OCI-LY7 (cell line): Measurements from ENCODE around the gene CSTF2. TPM values are rescaled to one million over a fixed set of nuclear protein-coding genes. Genes with fewer than 3 reads are reported as not detected.

ENCODE experiments used
- BruUV-seq: library from RNA; stranded (reverse); fragments of 400-500 nt; replicated peaks from 2 replicates; lab custom pipeline; 2021; lab: Mats Ljungman, UMichigan
- CTCF ChIA-PET: fragments of 300-600 bp; sonication (Branson Sonifier 250); formaldehyde crosslinking; loops from one replicate; lab custom pipeline; 2022; ENCODE audit warnings: antibody characterized with exemption; ENCODE audit not compliant: unreplicated experiment; lab: Charles Lee
- POLR2A ChIA-PET: fragments of 300-600 bp; sonication (Branson Sonifier 250); formaldehyde crosslinking; loops from one replicate; lab custom pipeline; 2022; ENCODE audit warnings: antibody characterized with exemption; lab: Charles Lee
- DNase-seq: peaks from one replicate; pipeline ENCODE4 v3.0.0-alpha.2; 2015; ENCODE audit warnings: low spot score
- H2AFZ ChIP-seq: fragments of 200-600 bp; sonication (generic), shearing (Covaris generic); 2 replicates; pipeline ENCODE4 v1.6.1; 2014; ENCODE audit warnings: mild to moderate bottlenecking, antibody characterized with exemption, low read length, moderate library complexity
- H3K27ac ChIP-seq: fragments of 200-600 bp; sonication (generic); 2 replicates; pipeline ENCODE4 v1.5.1; 2014; ENCODE audit warnings: mixed run types, low read depth, mild to moderate bottlenecking, moderate library complexity, low read length, inconsistent platforms; ENCODE audit not compliant: poor library complexity, severe bottlenecking
- H3K36me3 ChIP-seq: fragments of 200-600 bp; sonication (generic); 2 replicates; pipeline ENCODE4 v1.6.1; 2014; ENCODE audit warnings: mild to moderate bottlenecking, antibody characterized with exemption, low read length, moderate library complexity, mixed read lengths; ENCODE audit not compliant: insufficient read depth
- H3K4me1 ChIP-seq: fragments of 200-600 bp; sonication (generic); 2 replicates; pipeline ENCODE4 v1.5.1; 2014; ENCODE audit warnings: mild to moderate bottlenecking, low read length; ENCODE audit not compliant: insufficient read depth, poor library complexity, severe bottlenecking
- H3K4me2 ChIP-seq: fragments of 200-600 bp; sonication (generic); 2 replicates; pipeline ENCODE4 v1.6.1; 2014; ENCODE audit warnings: mild to moderate bottlenecking, low read length
- H3K4me3 ChIP-seq: fragments of 200-600 bp; sonication (generic); 2 replicates; pipeline ENCODE4 v1.5.1; 2014; ENCODE audit warnings: mild to moderate bottlenecking, low read depth, low read length; ENCODE audit not compliant: poor library complexity, severe bottlenecking
- H3K79me2 ChIP-seq: fragments of 200-600 bp; sonication (generic); 2 replicates; pipeline ENCODE4 v1.6.1; 2016; ENCODE audit warnings: low read depth, mild to moderate bottlenecking, low read length, moderate library complexity, mixed read lengths; ENCODE audit not compliant: insufficient read depth
- H3K9me2 ChIP-seq: fragments of 200-600 bp; sonication (generic); 2 replicates; pipeline ENCODE4 v1.6.1; 2016; ENCODE audit warnings: mild to moderate bottlenecking, low read length, mixed read lengths; ENCODE audit not compliant: insufficient read depth
- H3K9me3 ChIP-seq: fragments of 200-600 bp; sonication (generic); 2 replicates; pipeline ENCODE4 v1.6.1; 2014; ENCODE audit warnings: mild to moderate bottlenecking, mixed run types, low read length, mixed read lengths
- H4K20me1 ChIP-seq: fragments of 200-600 bp; sonication (generic); 2 replicates; pipeline ENCODE4 v1.6.1; 2014; ENCODE audit warnings: mild to moderate bottlenecking, antibody characterized with exemption, low read length, moderate library complexity, mixed read lengths; ENCODE audit not compliant: insufficient read depth
- CTCF ChIP-seq: fragments of 200-600 bp; sonication (generic); conservative IDR thresholded peaks from 2 replicates; pipeline ENCODE4 v1.5.1; 2014; ENCODE audit warnings: mild to moderate bottlenecking, antibody characterized with exemption, low read length, moderate library complexity, mixed read lengths
- EZH2phosphoT487 ChIP-seq: fragments of 200-600 bp; sonication (generic); IDR thresholded peaks from 2 replicates; pipeline ENCODE4 v1.6.1; 2018; ENCODE audit warnings: low read depth, borderline replicate concordance, mild to moderate bottlenecking, mixed run types, antibody characterized with exemption, low read length, moderate library complexity, mixed read lengths
- intact Hi-C: fragments of 100-400 bp; cut with micrococcal nuclease; formaldehyde crosslinking; loops from one replicate; pipeline ENCODE4 v1.10.0; 2022; ENCODE audit not compliant: unreplicated experiment
- total RNA-seq, 2 experiments: library from RNA; depleted of rRNA in 1 of 2; stranded (reverse); fragments of >200 nt in 1 of 2; shearing (Covaris generic) in 1 of 2; gene quantifications; 2 replicates each; pipeline ENCODE4 v1.2.3, GENCODE V29; 2014 to 2022

CSTF2 gene
- total RNA-seq, 2 experiments from 2014 or later = 26.5 to 32.6 TPM

- Histone ChIP-seq H3K4me2 (no peak overlapping the region), H3K4me1 (no peaks in the 10 kb centered on the region), H3K9me3 (no peaks in the 10 kb centered on the region), H3K27ac (no peak overlapping the region), H3K4me3 (no peak overlapping the region), H3K36me3 (peaks cover 81% of the 10 kb centered on the region), H3K79me2 (no peaks in the 10 kb centered on the region), H3K9me2 (no peaks in the 10 kb centered on the region), H2AFZ (no peak overlapping the region), H4K20me1 (no peaks in the 10 kb centered on the region)
- BruUV-seq = no TSS peak
- ChIA-PET CTCF (no interaction called here), POLR2A (no interaction called here)
- no peak for TF ChIP-seq CTCF
- TF ChIP-seq EZH2phosphoT487 = no peak
- DNase-seq = no peak
- intact Hi-C loops = no loop called here
Measured at GRCh38 chrX:100831219-100831946, 11.2 kb downstream of the CSTF2 start.

- H3K36me3 ChIP-seq = no peaks in the 10 kb centered on the region
- H3K79me2 ChIP-seq = no peaks in the 10 kb centered on the region
- TF ChIP-seq CTCF (no peak), EZH2phosphoT487 (no peak)
- ChIA-PET CTCF (no interaction called here), POLR2A (no interaction called here)
- BruUV-seq = no TSS peak
- no peak overlapping the region for H3K27ac ChIP-seq
- H3K4me2 ChIP-seq = no peak overlapping the region
- H3K4me3 ChIP-seq = no peak overlapping the region
- no peak overlapping the region for H2AFZ ChIP-seq
- H3K9me3 ChIP-seq = no peaks in the 10 kb centered on the region
- DNase-seq = no peak
- intact Hi-C loops = no loop called here
- H3K9me2 ChIP-seq = no peaks in the 10 kb centered on the region
- no peaks in the 10 kb centered on the region for H4K20me1 ChIP-seq
- H3K4me1 ChIP-seq = peaks cover 8% of the 10 kb centered on the region
Measured at GRCh38 chrX:100850317-100850716, 30.1 kb downstream of the CSTF2 start.

GRCh38 chrX:100852810-100853209 lies 32.6 kb downstream of the CSTF2 start:
- H3K9me2 ChIP-seq = no peaks in the 10 kb centered on the region
- no peaks in the 10 kb centered on the region for H3K79me2 ChIP-seq
- H2AFZ ChIP-seq = no peak overlapping the region
- H3K4me3 ChIP-seq = no peak overlapping the region
- intact Hi-C loops = no loop called here
- H3K4me1 ChIP-seq = peaks cover 8% of the 10 kb centered on the region
- POLR2A ChIA-PET = interaction anchor here (0.9 kb wide), 1 partner anchor 9 kb away, joined by 4 read pairs; no protein-coding TSS in a partner anchor
- H3K9me3 ChIP-seq = no peaks in the 10 kb centered on the region
- peak overlapping the region; percentile 26; the same call in 1 of the 2 replicates for H3K4me2 ChIP-seq
- CTCF ChIA-PET = no interaction called here
- no peaks in the 10 kb centered on the region for H3K36me3 ChIP-seq
- no peak for DNase-seq
- BruUV-seq = no TSS peak
- TF ChIP-seq CTCF (no peak), EZH2phosphoT487 (no peak)
- no peaks in the 10 kb centered on the region for H4K20me1 ChIP-seq
- no peak overlapping the region for H3K27ac ChIP-seq
